Left cardiac atrium (tissue), 4 donors: ENCODE measurements around the gene TSR3. TPM values are rescaled to one million over a fixed set of nuclear protein-coding genes. Genes with fewer than 3 reads are reported as not detected.

Experiments
- ATAC-seq, 2 donors: fragments of 200-7000 bp; cut with Tn5 transposase; one replicate each; pipeline ENCODE4 v1.9.1; 2020; ENCODE audit warnings: mild to moderate bottlenecking in 2 of 2, moderate library complexity in 2 of 2
- DNase-seq: peaks from one replicate; pipeline ENCODE4 v3.0.0-alpha.2; 2020
- intact Hi-C, 2 donors: fragments of 100-400 bp; cut with DNase I; formaldehyde crosslinking; loops; one replicate each; pipeline versions ENCODE4 v1.14.1 to v1.15.1; 2022 to 2023
- total RNA-seq, 2 donors: library from RNA; stranded (reverse); fragmentation: NEBNext Ultra II Directional; extraction: Animal tissue kit (Norgen Biotek cat#: 25700); gene quantifications; one replicate each; pipeline ENCODE4 v1.2.1, GENCODE V29; 2021
- donor health status: DM: no; HTN: yes; CAD: no.
- donor health status: DM: no; HTN: yes; CAD: no; lungs with severe emphysema.
- donor health status: DM: yes; HTN: yes; CAD: no.
- donor health status: Dilated cardiomyopathy.

Gene TSR3
- total RNA-seq, 2 donors from 2014 or later: 44.5 to 59.1 TPM

GRCh38 chr16:1378804-1379303, 27.2 kb upstream of the TSR3 start:
- peak; percentile 91 for DNase-seq
- peak; percentile 82 to 84 for ATAC-seq
- intact Hi-C loops: no loop called here

DNA sequence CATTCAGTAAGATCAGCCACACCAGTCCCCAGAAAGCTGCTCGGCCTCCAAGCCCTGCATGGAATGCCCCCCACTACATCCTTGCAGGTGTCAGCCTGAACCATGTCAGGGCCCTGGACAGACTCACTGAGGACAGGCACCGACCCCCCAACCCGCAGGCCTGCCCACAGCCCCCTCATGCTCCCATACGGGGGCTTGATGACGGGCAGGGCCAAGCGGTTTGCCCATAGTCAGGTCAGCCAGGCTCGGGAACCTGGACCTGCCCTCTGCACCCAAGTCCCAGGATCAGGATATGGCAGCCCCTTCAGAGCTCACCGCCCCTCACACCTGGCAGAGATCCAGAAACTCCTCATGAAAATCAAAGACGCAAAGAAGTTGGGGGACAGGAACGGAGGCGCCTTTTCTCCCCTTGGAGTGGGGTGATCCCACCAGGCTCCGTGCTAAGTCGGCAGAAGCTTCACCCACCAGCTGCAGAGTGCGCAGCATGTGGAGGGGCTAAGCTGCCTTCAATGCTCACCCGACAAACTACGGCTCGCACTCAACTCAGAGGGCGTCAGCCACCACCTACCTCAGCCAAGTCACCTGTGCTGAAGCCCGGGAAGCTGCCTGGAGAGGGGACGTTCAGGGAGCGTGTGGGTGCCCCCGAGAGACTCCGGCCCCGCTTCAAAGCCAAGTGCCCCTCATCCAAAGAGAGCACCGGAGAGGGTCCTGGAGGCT, 26.6 kb upstream of the TSR3 start:
- no peak for ATAC-seq
- DNase-seq: no peak
- intact Hi-C loops: no loop called here

DNA sequence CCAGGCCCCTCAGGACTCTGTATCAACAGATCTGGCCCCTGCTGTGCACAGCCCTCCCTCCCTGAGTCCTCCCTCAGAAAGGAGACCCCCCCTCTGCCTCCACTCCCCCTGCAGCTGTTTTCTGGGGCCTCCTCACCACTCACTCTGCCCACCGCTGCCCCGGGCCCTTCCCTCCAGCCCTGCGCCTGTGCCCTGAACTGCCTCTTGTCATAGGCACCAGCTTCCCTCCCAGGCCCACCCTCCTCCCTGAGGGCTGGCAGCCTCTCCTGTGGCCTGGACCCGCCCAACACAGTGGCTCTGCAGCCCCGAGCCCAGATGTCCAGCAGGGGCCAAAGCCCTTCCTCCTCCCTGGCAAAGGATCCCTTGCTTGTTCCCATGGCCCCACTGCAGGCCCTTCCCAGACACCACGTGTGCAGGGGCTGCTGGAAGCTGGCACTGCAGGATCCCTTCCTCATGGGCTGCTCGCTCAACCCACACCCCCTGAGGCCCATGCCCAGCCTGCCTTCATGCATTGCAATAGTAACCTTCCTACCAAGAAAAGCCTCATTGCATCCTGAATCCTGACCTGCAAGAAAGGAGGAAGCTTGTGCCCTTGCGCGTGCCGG, 25.8 kb upstream of the TSR3 start:
- intact Hi-C loops: no loop called here
- peak in 1 of 2 donors; percentile 36 for ATAC-seq
- DNase-seq: no peak

DNA sequence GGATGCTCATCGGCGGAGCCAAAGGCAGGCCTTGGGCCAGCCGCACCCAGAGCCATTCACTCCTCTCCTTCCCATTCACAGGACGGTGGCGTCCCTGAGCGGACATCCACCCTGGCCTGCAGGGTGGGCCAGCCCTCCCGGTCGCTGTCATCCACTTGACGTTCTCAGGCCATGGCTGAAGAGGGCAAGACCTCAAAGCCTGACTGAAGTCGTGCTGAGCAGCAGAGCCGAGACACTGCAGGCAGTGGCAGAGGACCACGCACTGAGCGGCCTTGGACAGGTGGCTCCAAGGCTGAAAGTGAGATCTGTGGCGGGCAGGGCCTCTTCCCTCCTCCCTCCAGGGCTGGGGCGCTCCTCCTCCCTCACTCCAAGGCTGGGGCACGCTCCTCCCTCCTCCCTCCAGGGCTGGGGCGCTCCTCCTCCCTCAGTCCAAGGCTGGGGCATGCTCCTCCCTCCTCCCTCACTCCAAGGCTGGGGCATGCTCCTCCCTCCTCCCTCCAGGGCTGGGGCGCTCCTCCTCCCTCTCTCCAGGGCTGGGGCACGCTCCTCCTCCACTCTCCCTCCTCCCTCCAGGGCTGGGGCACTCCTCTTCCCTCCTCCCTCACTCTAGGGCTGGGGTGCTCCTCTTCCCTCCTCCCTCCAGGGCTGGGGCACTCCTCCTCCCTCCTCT, 24.2 kb upstream of the TSR3 start:
- ATAC-seq (no peak), DNase-seq (no peak)
- intact Hi-C loops: no loop called here

DNA sequence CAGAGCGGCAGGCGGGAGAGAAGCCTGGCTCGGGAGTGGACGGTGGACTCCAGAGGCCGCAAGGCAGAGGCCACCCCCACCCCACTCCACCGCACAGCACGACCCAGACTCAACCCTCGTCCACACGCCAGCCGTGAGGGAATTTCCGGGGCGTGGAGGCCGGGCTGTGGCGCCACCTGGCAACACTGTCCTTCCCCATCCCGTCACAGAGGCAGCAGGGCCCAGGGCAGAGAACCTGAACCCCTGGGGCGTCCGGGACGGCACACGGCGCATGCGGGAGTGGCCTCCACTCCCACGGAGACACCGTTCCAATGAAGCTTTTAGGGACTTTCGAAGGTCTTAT, 23.6 kb upstream of the TSR3 start:
- intact Hi-C loops: no loop called here
- DNase-seq (no peak), ATAC-seq (no peak)

- no peak for ATAC-seq
- no peak for DNase-seq
- intact Hi-C loops: no loop called here
Measured at GRCh38 chr16:1374418-1375297, 23.0 kb upstream of the TSR3 start.

GRCh38 chr16:1372292-1372950, 20.7 kb upstream of the TSR3 start:
- intact Hi-C loops: no loop called here
- DNase-seq (no peak), ATAC-seq (no peak)

- DNase-seq (no peak), ATAC-seq (no peak)
- intact Hi-C loops: no loop called here
Measured at GRCh38 chr16:1371054-1371978, 19.6 kb upstream of the TSR3 start.

DNA sequence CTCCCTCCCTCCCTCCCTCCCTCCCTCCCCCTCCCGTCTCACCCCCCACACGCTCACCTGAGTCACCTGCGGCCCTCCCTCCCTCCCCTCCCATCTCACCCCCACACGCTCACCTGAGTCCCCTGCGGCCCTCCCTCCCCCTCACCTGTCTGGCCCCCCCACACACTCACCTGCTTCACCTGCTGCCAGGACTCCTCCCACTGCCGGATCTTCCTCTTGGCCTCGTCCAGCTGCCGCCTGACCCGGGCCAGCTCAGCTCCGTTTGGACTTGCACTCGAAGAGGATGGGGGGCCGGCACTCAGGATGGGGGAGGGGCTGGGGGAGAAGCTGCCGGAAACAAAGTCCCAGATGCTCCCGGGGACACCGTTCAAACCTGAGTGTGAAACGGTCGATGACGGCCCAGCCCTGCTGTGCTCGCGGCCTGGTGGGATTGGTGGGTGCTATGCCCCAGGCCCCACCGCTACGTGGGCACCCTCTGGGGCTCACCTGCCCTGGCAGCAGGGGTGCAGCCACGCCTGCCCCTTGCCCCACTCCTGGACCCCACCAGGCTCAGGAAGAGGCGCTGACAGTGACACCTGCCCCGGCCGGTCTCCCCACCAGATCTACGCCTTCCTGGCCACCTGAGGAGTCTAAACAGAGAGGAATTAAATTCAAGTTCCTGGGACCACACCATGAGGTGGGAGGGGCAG, 16.0 kb upstream of the TSR3 start:
- intact Hi-C loops: no loop called here
- ATAC-seq: no peak
- no peak for DNase-seq

DNA sequence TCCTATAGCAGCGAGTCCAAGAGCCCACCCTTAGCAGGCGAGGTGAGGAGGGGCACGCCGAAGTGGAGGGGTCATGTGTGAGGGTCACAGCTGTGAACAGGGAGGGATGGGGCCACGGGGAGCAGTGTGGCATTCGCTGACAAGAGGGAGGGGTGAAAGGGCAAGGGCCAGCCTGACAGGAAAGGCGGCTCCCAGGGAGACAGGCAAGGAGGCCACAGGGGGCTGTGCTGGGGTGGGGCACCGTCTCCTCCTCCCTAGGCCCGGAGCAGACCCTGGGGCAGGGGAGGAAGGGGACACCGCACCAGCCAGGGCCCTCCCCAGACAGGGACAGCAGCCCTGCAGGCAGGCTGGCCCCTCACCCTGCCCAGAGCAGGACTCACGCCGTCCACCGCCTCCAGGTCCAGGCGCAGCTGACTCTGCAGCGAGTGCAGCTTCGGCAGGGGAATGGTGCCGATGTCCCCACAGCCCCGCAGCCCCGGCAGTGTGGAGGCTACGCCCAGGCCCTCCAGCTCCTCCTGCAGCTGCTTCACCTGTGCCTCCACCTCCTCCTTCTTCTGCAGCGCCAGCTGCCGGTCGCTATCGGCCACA, 15.1 kb upstream of the TSR3 start:
- intact Hi-C loops: no loop called here
- no peak for DNase-seq
- ATAC-seq: no peak

DNA sequence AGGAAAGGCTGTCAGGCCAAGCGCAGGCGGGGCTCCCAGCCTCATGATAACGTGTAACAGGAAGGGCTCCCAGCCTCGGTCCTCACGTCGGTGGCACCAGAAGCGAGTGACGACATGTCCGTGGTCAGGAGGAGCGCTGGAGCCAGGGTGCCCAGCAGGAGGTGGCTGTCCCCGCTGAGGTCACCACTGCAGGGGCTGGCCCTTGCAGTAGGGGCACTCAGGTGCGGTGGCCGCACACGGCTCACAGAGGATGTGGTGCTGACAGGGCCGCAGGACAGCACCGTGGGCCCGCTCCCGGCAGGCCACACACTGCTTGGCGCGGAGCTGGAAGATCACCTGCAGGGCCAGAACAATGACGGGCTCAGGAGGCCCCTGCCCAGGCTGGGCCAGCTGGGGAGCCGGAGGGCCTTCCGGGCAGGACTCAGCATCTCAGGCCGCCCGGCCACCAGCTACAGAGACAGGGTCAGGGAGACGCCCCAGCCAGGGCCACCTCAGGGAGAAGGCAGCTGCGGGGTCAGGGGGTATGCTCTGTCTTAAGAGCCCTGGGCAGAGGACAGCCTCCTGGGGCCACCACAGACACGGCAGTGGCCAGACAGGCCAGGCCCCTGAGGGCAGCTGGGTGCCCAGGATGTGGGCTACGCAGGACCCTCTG, 14.5 kb upstream of the TSR3 start:
- no peak for DNase-seq
- intact Hi-C loops: no loop called here
- ATAC-seq: no peak

DNA sequence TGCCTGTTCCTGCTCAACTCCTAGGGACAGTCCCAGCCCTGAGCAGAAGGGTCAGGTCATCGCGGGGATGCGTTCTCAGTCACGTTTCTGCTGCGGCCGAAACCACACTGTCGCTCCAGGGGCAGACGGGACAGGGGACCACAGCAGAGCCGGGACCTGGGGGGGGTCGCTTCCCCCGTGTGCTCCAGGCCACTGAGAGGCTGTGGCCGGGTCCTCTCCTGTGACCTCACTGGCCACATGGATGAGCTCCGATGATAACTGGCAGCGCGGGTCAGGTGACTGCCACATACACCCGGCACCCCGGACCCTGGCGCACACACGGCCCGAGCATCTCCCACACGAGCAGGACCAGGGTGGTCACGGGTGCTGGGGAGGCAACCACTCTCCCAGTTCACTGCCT, 12.8 kb upstream of the TSR3 start:
- DNase-seq (no peak), ATAC-seq (no peak)
- intact Hi-C loops: no loop called here

DNA sequence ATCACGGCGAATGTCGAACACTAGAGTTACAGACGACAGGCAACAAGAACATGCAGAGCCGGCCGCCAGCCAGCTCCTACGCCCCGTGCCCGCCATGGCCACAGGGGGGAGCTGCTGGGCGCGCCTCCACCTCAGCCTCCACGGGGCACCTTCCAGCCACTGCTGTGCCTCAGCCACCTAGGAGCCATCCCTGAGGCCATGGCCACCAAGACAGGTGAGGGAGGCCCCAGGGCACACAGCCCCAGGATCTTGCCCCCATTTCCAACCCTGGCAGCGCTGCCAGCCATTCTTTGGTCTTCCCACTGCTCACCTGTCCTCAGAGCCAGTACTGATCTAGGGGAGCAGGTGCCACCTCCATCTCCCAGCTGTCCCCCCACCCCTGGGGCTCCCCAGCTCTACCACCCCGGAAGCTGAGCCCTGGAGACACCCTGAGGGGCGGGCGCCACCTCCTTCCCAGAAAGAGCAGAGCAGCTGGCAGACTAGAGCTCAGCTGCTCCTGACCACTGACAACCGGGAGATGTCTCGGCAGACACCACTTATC, 11.9 kb upstream of the TSR3 start:
- ATAC-seq (peak; percentile 45 to 60), DNase-seq (peak; percentile 57)
- intact Hi-C loops: no loop called here

- intact Hi-C loops: no loop called here
- DNase-seq: no peak
Measured at GRCh38 chr16:1362807-1363206, 11.1 kb upstream of the TSR3 start.

DNA sequence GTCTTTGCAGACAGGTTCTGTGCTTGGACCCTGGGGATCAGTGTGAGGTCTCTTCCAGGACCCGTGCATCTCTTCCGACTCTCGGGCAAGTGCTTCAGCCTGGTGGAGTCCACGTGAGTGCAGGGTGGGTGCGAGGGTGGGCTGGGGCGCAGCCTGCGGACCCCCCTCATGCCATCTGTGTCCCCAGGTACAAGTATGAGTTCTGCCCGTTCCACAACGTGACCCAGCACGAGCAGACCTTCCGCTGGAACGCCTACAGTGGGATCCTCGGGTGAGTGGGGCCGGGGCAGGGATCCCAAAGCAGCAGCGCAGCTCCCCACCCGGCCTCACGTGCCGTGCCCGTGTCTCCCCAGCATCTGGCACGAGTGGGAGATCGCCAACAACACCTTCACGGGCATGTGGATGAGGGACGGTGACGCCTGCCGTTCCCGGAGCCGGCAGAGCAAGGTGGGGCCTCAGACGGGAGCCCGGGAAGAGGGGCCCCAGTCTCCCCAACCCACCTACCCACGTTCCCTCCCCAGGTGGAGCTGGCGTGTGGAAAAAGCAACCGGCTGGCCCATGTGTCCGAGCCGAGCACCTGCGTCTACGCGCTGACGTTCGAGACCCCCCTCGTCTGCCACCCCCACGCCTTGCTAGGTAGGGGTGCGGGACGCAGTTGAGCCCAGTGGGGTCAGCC, 10.1 kb upstream of the TSR3 start:
- no peak for ATAC-seq
- no peak for DNase-seq
- intact Hi-C loops: no loop called here

More at GRCh38 chr16:1362807-1363206, 11.1 kb upstream of the TSR3 start:
- ATAC-seq: no peak
